ENCODE data around the gene PNKP.
A peak's percentile ranks its signal among the peaks of the same experiment; 100 is the strongest.

PNKP gene

DNA sequence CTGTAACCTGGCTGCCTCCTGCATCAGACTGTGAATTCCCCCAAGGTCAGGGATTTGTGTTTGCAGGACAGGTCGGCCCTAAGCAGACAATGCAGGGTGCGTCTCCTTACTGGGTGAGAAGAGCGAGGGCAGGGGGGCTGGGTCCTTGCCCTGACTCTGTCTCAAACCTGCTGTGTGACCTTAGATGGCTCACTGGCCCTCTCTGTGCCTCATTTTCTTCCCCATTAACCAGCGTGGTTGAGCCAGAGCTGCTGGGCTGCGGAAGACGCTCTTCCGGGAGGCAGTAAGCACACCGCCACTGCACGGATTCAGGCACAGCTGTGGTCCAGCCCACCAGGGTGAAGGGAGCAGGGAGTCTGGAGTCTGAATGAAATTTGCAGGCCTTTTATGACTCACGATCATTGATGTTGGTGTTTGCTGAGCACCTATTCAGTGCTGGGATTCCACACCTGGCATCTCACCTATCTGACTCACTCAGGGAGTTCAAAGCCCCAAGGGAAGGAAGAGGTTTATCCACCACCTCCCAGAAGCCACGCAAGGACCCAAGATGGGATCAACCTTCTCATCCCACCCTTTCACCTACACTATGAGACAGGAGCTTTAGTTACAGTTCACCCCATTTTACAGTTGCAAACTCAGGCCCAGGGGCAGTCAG, 7.3 kb upstream of the PNKP start:
- no peak for DNase-seq

DNA sequence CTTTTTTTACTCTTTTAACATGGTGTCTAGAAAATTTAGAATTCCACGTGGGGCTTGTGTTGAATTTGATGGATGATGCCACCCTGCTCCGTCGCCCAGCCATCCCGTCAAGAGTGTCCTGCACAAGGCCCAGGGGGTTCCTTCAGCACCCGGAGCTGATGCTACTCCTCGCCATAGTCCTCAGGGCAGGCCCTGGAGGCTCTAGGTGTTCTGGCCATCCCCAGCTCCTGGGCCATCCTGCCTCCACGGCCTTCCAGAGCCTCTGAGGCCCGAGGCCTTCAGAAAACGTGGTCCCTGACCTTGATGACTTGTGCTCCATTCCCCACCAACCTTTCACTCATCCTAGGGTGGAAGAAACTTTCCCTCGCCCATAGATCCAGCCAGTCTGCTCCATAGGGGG, 6.5 kb upstream of the PNKP start:
- no peak for DNase-seq

DNA sequence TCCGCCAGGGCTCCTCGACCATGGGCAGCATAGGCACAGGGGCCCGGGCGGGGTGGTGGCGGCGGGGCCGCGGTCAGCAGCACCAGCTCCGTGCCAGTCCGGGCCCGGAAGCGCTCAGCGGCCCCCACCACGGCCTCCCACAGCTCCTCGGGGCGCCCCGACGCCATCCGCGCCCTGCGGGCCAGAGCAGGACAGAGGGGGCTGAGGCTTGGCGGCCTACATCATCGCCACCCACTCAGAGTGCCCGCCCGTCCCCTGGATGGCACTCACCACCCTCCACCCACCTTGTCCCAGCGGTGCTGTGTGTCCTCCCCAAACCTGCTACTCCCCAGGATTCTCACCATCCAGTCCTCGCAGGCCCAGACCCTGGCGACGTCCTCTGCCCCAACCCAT, 5.7 kb upstream of the PNKP start:
- DNase-seq, result no peak

DNA sequence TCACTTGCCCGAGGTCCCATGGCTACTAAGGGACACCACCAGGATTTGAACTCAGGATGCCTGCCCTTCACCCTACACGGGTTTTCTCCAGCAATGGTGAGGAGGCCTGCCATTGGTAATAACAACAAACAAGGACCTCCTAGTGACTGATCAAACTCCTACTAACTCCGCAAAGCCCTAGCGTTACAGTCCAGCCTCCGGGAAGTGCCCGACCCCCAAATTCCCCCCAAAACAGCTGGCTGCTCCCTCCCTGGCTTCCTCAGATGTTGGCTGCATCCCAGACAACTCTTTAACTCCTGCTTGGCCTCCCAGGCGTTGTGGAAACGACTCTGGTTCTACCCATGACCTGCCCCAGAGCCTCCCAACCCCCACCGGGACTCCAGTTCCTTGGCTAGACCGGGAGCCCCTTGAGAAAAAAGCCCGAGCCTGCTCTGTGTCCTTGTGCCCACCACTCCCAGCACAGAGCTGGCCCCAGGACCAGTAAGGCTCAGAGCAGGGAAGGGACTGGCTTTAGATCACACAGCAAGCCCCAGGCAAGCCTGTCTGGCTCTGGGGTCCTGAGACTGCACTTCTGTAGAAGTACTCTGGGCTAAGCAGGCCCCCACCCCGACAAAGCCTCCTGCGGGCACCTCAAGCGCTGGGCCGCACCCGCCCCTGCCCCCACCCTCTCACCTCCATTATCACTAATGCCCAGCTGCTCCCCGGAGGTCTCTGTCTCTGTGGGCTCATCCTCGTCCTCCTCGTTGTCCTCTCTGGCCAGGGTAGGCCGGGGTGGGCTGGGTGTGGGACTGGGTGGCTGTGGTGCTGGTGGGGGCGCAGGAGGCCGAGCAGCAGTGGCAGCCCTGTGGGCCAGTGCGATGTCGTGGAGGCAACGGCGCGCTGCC, 5.1 kb upstream of the PNKP start:
- DNase-seq, result no peak

DNA sequence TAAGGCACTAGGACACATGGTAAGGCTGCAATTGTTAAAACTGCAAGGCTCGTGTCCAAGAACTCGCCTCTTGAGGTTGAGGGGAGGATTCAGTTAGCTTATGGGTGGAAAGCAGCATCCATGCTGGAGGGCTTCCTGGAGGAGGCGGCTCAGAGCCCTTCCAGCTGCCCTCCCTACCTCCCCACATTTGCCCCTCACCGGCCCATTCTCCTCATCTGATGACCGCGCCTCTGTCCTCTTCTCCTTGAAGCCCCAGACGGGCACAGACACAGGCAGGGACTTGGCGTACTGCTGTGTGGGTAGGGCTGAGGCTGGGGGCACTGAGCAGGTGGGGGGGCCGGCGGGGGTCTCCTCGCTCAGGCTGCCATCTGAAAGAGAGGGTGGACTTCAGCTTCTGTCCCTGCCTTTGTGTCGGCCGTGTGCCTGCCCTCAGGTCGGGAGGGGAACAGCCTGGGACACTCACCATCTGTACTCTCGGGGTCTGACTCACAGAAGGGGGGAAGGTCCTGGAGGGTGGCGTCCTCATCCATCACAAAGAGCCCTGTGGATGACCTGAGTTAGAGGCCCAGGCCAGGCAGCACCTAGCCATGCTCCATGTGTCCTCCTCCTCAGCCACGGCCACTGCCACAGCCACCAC, 4.1 kb upstream of the PNKP start:
- no peak for DNase-seq

DNA sequence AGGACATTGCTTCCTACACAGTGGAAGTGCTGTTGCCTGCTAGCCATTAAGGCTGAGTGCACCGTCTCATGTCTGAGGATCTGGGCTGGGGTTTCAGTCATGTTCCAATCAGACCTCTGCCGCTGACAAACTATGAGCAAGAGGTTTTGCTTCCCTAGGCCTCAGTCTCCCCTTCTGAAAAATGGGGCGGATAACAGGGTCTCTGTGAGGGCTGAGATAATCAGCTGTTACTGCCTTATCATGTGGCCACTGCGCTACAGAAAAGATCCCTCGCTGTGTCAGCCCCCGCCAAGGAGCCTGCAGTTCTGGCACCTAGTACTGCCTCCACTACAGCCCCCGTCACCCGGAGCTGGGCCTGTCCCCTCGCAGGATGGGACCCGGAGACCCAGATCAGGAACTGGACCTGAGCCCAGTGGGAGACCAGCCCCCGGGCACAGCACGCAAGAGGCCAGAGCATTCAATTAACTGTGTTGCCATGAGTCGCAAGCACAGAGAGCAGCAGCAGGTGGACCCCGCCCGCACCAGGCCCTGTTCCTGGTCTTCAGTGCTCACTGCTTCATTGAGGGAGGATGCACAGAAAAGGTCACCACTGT, 3.0 kb upstream of the PNKP start:
- no peak for DNase-seq

DNA sequence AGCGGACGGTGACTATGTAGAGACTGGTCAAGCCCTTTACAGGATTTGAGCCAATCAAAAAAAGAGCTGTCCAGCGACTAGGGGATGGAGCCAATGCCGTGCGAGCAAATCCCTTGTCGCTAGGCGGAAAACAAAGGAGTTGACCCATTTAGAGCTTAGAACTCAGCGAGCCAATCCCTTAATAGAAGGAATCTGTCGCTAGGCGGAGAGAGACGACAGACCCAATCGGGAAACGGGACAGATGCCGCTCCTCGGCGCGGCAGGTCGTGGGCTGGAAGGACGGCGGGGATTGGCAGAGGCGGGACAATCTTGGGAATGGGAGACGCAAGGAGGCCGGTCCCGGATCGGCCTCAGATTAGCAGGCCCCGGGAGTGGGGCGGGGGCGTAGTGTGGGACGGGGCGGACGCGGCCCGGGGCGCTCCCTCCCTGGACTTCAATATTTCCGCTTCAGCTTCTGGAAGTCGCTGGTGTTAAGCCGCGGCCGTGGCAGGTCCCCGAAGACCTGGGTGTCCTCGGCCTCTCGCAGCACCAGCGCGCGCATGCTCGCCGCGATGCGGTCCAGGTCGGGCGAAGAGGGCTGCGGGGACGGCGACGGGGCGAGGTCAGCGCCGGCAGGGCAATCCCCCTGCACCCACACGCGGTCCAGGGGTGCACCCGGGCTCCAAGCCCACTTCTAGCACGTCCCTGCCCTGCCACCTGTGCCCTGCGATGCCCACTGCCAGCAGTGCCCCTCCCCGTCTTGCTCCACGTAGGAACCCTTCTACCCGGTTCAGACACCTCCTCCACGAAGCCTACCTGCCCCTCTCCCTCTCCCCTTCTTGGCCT, 2.3 kb upstream of the PNKP start:
- peak; percentile 100 for DNase-seq

DNA sequence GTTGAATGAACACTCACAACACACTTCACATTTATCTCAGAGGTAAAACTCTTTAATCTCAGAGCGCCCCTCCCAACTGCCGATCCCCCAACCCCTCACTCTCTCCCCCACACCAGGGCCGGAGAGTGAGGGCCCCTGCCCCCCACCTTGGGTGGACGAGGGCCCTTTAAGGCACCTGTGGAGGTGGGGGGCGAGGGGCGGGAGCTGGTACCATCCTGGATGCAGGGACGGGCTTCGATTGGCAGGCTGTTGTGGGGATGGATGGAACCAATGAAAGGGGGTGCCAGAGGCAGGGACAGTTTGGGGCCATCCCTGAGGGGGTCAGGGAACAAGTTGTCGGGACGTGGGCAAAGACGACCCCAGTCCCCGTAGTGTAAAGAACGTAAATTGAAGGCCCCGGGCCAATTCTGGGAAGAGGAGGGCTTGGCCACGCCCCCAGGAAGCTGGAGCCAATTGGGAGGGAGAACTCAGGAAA, 1.7 kb upstream of the PNKP start:
- no peak for DNase-seq

DNA sequence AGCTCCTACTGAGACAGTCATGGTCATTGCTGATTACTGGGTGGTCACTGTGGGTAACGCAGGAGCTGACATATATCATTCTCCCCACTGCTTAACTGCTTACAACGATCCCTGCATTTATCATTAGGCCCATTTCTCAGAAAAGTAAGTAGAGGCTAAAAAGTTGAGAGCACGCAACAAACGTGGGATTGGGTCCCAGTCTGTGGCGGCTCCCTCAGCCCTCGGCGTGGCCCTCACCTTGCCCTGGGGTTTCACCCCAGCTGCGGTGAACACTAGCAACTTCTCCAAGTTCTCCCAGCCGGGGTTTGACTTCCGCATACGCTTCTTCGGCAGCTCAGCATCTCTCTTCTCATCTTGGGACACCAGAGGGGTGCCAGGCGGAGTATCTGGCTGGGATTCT, 2.5 kb downstream of the PNKP start:
- no peak for DNase-seq

DNA sequence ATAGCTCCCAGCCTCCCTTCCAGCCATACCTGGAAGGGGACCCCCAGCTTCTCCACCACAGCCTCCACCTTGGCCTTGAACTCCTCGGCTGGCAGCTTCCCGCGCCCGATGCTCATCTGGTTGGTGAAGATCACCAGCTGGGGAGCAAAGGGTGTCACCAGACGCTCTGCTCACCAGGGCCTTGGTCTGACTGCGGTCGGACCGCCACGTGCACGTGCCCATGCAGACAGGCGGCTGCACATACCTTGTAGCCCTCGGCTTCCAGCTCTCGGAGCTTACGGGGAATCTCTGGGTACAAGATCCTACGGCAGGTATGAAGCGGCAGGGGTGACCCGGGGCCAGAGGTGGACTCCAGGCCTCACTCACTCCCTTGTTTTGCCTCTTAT, 3.4 kb downstream of the PNKP start:
- DNase-seq, result no peak

DNA sequence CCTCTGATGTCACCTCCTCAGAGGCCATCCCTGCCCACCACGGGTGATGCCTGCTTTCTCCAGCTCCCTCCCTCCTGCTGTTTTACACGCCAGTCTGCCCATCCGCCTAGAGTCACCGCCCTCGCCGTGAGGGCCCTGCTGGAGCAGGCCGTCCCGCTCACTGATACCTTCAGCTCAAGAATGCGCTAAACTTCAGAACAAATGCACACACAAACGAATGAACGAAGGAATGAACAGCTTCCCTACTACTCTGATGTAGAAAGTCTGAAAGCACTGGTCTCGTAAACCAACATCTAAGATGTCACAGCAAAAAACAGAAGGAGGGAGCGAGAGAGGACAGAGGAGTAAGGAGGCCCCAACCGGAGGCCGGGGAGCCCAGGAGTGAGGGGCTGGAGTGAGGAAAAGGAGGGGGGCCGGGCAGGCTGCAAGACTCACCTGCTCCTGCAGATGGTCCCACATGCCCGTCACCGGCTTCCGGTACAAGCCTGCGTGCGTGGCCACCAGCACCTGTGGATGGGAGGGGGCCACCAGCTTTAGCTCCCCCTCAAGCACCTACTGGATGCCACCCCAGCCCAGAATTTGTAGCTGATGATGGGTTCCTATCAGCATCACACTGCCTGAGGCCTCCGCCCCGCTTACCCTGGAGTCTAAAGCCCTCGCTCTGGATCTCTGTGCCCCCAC, 4.0 kb downstream of the PNKP start:
- DNase-seq, result no peak

DNA sequence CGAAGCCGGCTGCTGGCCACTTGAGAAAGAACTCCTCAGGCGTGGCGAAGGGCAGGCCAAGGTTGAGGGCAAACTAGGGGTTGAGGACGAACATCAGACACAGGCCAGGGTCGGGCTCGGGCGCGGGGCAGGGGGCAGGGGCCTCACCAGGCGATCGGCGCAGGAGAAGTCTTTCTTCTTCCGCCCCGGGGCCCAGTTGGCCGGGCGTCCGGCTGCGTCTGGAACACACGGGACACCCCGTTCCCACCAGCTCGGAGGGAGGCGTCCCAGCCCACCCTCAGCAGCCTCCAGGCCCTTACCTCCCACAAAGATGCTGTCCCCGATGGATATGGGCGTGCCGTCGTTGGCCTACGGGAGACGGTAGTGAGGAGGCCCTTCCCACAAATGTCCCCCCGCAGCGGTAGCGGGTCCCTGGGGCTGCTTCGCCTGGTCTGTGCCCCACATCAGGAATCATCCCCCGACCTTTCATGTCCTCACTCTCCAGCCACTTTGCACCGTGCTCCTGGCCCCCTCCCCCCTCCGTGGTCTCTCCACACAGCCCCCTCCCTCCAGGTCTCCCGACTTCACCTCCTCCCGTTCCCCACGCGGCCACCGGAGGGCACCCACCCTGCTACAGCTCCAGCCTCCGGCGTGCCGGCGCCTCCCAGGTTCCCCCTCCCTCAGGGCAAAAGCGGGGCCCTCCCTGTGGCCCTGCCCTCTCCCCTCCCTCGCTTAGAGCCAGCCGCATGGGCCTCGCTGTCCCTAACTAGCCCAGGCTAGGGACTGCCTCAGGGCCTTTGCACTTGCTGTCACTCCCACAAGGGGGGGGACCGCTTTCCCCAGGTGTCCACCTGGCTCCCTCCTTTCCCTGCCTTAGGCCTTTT, 4.8 kb downstream of the PNKP start:
- no peak for DNase-seq

DNA sequence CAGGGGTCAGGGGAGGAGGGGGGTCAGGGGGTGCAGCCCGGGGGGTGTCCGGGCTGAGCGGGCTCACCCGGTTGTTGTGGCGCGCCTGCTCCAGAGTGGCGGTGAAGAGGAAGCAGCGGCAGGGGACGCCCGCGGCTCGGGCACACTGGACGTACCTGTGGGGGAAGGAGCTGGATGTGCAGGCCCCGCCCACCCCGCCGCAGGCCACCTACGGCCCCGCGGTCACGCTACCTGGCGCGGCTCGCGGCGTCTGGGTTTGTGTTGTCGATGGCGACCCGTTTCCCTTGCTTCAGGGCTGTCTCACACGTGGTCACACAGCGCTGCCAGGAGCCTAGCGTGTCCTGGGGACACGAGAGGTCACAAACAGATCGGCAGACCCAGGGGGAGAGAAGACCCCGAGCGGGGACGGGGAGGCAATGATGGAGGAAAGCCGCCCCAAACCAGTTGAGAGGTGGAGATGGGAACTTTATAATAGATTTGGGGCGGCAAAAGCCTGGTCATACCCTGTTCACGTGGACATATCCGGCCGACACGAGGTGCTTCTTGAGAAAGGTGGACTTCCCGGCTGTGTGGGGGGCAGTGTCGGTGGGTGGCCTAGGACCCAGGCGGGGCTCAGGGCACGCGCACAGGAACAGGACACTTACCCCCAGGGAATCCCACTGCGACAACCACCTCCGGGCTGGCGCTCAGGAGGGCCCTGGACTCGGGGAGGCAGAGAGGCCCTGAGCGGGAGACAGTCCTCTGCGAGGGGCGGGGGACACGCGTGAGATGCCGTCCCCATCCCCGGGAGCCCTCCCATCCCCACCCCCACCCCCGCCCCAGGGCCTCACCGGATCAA, 5.6 kb downstream of the PNKP start:
- no peak for DNase-seq

DNA sequence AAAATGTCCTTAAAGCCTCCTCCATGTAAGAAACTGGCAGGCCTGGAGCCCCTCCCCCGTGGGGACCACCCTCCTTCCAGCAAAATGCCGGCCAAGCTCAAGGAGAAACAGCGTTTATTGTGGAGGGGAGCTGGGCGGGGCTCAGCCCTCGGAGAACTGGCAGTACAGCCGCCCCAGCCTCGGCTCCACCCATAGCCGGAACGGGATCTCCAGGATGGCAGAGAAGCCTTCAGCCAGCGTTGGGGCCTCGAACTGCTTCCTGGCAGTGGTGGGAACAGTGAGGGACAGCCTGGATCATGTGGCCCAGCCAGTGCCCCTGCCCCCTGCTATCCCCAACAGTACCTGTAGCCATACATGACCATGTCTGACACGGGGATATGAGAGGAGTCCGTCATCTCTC, 6.3 kb downstream of the PNKP start:
- DNase-seq, result no peak

DNA sequence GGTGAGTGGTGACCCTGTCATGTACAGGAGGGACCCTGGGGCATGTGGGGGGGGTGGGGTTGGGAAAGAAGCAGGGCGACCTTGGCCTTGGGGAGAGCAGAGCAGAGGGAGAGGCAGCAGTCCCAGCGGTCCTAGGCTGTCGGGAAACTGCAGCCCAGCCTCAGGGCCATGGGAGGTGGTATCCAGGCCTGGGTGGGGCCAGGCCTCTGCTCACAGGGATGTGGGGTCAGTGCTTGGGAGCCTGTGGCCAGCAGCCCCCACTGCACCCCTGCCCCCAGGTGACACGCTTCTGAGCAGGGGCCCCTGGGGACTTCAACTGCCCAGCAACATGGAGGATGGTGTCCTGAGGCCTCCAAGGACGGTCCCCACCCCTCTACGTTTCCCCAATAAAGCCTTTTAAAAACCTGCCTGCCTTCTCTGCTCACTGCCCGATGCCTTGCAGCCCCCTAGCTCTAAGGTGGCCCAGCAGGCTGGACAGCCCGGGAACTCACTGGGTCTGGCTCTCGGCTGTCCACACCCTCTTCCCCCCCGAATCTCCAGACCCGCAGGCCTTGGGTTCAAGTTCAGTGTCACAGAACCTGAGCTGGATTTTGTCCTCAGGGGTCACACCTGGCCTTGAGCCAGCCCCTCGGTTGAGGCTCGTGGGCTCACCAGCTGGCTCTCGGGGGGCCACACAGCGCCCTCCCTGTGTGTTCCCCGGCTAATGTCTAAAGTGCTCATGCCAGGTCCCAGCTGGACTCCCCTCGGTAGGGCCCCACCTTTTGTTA, 6.9 kb downstream of the PNKP start:
- no peak for DNase-seq

DNA sequence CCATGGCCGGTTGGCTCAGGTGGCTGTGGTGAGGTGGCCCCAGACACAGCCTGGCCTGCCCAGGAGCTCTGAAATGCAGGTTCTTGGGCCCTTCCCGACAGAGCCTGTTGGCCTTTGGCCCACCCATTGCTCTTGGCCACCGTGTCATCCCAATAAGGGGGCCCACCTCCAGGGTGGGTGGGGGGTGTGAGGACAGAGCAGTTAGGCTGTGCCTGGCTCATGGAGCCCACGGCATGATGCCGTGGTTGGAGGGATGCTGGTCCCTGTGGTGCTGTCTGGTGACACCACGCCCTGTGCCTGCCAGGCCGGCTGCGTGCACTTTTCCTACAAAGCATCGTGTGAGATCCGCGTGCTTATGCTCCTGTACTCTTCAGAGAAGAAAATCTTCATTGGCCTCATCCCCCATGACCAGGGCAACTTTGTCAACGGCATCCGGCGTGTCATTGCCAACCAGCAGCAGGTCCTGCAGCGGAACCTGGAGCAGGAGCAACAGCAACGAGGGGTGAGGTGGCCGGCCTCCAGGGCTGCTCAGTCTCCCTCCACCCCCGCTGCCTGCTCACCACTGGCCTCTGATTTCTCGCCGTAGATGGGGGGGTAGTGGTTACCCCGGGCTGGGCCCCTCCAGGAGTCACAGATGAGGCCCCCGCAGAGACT, 7.6 kb downstream of the PNKP start:
- DNase-seq, result no peak

DNA sequence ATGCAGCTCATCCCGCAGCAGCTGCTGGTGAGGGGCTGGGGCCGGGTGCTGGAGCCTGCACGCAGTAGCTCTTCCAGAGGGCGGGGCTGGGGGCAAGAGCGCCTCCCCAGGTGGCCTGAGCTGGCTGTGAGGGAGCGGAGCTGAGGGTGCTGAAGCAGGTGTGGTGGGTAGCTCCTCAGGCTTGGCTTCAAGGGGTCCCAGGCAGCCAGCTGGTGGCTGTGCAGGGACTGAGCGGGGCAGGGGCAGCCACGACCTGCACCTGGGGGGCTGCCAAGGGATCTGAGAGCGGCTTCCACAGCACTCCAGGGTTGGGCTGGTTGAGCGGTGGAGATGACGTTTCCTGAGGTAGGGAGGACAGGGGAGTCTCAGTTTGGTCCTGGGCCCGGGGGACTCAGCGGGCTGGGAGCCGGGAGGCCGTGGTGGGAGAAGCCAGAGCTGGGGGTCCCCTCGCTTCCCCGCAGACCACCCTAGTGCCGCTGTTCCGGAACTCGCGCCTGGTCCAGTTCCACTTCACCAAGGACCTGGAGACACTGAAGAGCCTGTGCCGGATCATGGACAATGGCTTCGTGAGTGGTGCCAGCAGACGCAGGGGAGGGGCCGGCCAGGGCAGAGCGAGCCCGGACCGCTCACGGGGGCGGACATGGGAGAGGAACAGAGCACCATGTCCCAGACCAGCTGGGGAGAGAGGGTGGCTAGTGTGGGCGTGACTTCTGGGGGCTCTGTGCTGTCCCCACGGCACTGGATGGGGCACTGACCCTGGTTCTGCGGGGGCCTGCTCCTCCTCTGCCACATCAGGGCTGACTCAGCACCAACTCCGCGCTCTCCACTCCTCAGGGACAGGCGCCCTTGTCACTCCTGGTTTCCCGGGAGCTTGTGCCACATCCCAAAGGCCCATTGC, 9.0 kb downstream of the PNKP start:
- DNase-seq, result no peak

DNA sequence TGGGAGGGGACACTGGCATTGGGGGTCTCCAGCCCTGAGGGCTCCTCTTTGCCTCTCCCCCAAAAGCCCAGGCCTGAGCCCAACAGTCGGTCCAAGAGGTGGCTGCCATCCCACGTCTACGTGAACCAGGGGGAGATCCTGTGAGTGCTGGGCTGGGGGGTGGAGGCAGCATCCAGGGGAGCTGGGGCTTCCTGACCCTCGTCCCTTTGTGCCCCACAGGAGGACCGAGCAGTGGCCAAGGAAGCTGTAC, 9.6 kb downstream of the PNKP start:
- DNase-seq, result no peak

Data from NCI-H2171 treated with DMSO at 0.1 percent for 48 hours (cell line).